HUES6 (cell line): ENCODE results near the gene MZT2A.
"Not testable (repeated sequence)": the region's sequence is repeated elsewhere in the genome, so short reads cannot be mapped to it uniquely, and the experiment has no call there.

ENCODE experiments used
- H3K27ac ChIP-seq: 2 replicates; pipeline ENCODE4 v1.7.0; 2013; ENCODE audit warnings: low read depth, mild to moderate bottlenecking, low read length, inconsistent platforms
- H3K27me3 ChIP-seq: 2 replicates; pipeline ENCODE4 v1.6.1; 2013; ENCODE audit warnings: low read length; ENCODE audit not compliant: control insufficient read depth, insufficient read depth
- H3K36me3 ChIP-seq: 2 replicates; pipeline ENCODE4 v1.6.1; 2013; ENCODE audit warnings: low read length; ENCODE audit not compliant: control insufficient read depth, insufficient read depth
- H3K4me1 ChIP-seq: 2 replicates; pipeline ENCODE4 v1.6.1; 2013; ENCODE audit warnings: low read length; ENCODE audit not compliant: control insufficient read depth, insufficient read depth
- H3K4me3 ChIP-seq: 2 replicates; pipeline ENCODE4 v1.5.1; 2013; ENCODE audit warnings: low read depth, low read length
- H3K9ac ChIP-seq: one replicate; pipeline ENCODE4 v1.6.1; 2013; ENCODE audit warnings: mild to moderate bottlenecking, low read length
- H3K9me3 ChIP-seq: 2 replicates; pipeline ENCODE4 v1.6.1; 2013; ENCODE audit warnings: low read depth, low read length; ENCODE audit not compliant: control insufficient read depth, insufficient read depth

The MZT2A gene

DNA sequence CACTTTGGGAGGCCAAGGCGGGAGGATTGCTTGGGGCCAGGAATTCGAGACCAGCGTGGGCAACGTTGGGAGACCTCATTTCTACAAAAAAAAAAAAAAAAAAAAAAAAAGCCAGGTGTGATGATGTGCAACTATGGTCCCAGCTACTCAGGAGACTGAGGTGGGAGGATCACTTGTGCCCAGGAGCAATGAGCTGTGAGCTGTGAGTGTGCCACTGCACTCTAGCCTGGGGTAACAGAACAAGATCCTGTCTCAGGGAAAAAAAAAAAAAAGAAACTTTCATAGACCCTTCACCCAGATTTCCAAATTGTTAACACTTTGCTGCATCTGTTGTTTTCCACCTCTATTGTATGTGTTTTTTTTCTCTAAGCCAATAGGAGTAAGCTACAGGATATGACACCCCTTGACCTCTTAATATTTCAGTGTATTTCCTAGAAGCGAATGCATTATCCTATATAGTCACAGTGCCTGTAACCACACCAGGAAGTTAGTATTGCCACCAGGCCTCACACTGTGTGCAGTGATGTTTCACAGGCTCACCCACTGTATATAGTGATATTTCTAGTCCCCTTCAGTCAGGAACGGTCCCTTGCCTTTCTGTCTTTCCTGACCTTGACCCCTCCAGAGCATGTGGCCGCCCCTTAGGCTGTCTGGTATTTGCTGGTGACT, 12.0 kb upstream of the MZT2A start:
- peaks cover 96% of the 10 kb centered on the region for H3K36me3 ChIP-seq
- not testable (repeated sequence) for H3K27ac ChIP-seq, H3K9ac ChIP-seq, H3K27me3 ChIP-seq, H3K4me3 ChIP-seq, H3K4me1 ChIP-seq, H3K9me3 ChIP-seq

DNA sequence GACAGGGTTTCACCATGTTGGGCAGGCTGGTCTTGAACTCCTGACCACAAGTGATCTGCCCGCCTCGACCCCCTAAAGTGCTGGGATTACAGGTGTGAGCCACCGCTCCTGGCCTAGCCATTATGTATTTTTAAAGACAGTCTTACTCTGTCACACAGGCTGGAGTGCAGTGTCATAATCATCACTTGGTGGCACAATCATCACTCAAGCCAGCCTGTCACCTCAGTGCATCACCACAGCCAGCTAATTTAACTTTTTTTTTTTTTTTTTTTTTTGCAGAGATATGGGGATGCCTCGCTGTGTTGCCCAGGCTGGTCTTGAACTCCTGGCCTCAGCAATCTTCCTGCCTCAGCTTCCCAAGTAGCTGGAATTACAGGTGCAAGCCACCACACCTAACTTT, 11.4 kb upstream of the MZT2A start:
- H3K27me3 ChIP-seq, H3K4me3 ChIP-seq, H3K4me1 ChIP-seq, H3K9me3 ChIP-seq, H3K27ac ChIP-seq, H3K9ac ChIP-seq: not testable (repeated sequence)
- H3K36me3 ChIP-seq = peaks cover 96% of the 10 kb centered on the region

DNA sequence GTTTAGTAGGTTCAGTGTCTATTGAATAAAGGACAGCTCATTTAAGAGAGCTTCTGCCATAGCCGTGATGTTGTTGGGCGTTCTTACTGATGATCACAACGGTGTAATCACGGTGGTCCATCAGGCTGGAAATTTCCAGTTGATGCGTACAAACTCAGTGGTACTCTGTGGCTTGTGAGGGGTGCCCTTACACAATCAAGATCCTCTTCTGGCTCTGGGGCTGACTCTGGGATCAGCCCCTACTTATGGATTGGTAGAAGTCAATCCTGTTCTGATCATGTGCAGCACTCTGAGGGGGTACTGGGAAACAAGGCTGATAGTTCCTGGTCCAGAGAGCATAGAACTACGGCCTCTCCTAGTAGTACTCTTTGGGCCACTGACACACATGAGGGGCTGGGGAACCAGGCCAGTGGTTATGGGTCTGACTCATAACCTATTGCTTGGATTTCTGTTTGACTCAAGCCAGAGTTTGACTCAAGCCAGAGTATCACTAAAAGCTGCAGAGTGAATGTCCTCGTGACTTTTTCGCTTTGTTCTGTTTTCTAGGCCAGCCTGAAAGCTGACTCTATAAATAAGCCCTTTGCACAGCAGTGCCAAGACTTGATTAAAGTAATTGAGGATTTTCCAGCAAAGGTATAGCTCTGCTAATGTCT, 6.2 kb upstream of the MZT2A start:
- not testable (repeated sequence) for H3K27ac ChIP-seq, H3K9ac ChIP-seq, H3K9me3 ChIP-seq, H3K27me3 ChIP-seq, H3K4me1 ChIP-seq, H3K4me3 ChIP-seq
- peaks cover 61% of the 10 kb centered on the region for H3K36me3 ChIP-seq

GRCh38 chr2:131495506-131495905, 3.3 kb upstream of the MZT2A start:
- H3K27me3 ChIP-seq, H3K9me3 ChIP-seq, H3K9ac ChIP-seq, H3K4me3 ChIP-seq, H3K27ac ChIP-seq: not testable (repeated sequence)
- Histone ChIP-seq H3K36me3 (peaks cover 31% of the 10 kb centered on the region), H3K4me1 (peaks cover 12% of the 10 kb centered on the region; the same call in 1 of the 2 replicates)

- H3K27ac ChIP-seq = peak overlapping the region; percentile 98
- peaks cover 24% of the 10 kb centered on the region for H3K36me3 ChIP-seq
- H3K9me3 ChIP-seq = no peaks in the 10 kb centered on the region
- H3K27me3 ChIP-seq = no peaks in the 10 kb centered on the region
- H3K9ac ChIP-seq = peak overlapping the region; percentile 99
- peaks cover 12% of the 10 kb centered on the region; the same call in 1 of the 2 replicates for H3K4me1 ChIP-seq
- peak overlapping the region; percentile 100 for H3K4me3 ChIP-seq
Measured at GRCh38 chr2:131493199-131493968, 1.2 kb upstream of the MZT2A start.

DNA sequence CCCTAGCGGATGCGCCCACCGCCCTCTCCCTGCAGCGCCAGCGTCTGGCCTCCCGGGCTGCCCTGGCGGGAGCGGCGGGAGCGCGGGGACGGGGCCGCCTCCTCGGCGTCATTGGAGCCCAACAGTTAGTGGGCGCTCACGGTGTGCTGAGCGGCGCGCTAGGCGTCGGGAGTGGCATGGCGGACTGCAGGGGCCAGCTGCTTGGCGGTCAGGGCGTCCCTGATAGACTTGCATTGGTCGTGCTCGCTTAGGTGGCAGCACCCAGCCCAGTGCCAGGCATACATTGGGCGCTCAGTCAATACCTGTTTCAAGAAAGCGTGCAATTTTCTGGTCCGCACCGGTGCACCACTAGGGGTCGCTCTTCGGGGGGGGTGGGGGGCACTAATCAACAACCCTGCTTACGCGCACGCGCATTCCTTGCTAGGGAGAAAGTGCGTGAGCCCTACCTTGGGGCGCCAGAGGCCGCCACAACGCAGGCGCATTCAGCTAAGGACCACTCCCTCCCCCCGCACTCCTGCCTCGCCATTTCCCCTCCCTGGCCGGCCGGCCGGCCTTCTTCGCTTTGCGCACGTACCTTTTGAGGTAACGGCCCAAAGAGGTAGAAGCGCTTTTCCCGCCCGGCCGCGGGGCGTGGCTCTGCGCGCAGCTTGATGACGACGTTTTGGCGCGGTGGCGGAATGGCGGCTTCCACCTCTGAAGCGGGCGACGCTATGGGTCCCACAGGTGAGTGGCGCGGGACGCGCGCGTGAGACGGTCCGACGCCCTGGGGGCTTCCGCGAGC, 411 bp upstream of the MZT2A start:
- H3K9ac ChIP-seq = peak overlapping the region; percentile 99

DNA sequence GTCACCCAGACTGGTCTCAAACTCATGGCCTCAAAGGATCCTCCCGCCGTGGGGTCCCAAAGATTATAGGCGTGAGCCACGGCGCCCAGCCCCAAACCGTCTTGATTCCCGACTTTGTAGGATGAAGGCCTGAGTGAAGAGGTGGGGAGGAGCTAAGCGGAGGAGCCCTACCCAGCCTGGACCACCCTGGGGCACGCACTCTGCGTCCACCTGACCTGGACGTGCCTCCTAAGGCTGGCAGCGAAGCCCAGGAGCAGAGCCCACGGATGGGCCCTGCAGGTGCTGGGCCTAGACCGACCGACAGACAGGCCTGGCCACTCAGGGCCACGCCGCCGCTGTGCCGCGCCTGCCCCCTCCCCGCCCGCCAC, 744 bp downstream of the MZT2A start:
- H3K27me3 ChIP-seq, H3K9me3 ChIP-seq, H3K27ac ChIP-seq: not testable (repeated sequence)
- peak overlapping the region; percentile 79 for H3K9ac ChIP-seq
- H3K4me1 ChIP-seq = peaks cover 12% of the 10 kb centered on the region; the same call in 1 of the 2 replicates
- peak overlapping the region; percentile 100 for H3K4me3 ChIP-seq
- peaks cover 14% of the 10 kb centered on the region for H3K36me3 ChIP-seq

More for the DNA sequence above, 411 bp upstream of the MZT2A start:
- H3K9me3 ChIP-seq = no peaks in the 10 kb centered on the region
- peak overlapping the region; percentile 98 for H3K27ac ChIP-seq
- H3K4me3 ChIP-seq = peak overlapping the region; percentile 100
- peaks cover 22% of the 10 kb centered on the region for H3K36me3 ChIP-seq
- peaks cover 12% of the 10 kb centered on the region; the same call in 1 of the 2 replicates for H3K4me1 ChIP-seq
- H3K27me3 ChIP-seq = no peaks in the 10 kb centered on the region

DNA sequence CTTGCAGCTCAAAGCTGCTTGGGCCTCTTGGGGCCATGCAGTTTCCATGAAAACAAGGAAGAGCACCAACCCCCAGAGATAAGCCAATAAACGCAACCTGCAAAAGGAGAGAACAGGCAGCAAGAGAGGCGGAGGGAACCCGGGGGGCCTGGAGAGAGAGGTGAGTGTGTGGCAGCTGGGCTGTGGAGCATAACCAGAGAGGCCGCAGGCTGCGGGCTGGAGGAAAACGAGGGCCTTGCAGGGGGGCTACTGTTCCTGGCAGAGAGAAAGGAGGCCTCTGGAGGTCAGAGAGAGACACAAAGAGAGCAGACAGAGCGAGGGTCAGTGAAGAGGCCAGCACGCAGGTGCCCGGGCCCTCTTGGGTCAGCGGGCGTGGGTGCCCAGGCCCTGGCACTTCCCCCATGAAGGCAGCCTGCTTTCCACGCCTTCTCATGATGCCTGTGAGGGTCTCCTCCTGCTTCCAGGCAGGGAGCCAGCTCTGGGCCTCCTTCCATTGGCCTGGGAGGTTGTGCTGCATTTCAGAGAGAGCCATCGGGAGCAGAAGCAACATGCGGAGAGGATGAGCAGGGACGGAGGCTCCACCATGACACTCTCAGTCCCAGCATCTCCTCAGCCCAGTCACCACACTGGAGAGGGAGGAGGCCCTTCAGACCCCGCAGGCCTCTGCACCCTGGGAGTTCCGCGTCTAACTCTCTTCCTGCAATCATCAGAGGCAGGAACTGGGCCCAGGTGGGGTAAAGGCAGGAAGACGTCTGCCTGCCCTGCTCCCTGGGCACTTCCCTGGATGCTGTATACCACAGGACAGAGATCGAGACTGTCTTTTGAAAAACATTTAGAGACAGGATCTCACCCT, 1.4 kb downstream of the MZT2A start:
- peak overlapping the region; percentile 79 for H3K9ac ChIP-seq
- H3K9me3 ChIP-seq, H3K27me3 ChIP-seq, H3K27ac ChIP-seq: not testable (repeated sequence)
- peak overlapping the region; percentile 100 for H3K4me3 ChIP-seq
- peaks cover 14% of the 10 kb centered on the region for H3K36me3 ChIP-seq
- H3K4me1 ChIP-seq = peaks cover 12% of the 10 kb centered on the region; the same call in 1 of the 2 replicates

DNA sequence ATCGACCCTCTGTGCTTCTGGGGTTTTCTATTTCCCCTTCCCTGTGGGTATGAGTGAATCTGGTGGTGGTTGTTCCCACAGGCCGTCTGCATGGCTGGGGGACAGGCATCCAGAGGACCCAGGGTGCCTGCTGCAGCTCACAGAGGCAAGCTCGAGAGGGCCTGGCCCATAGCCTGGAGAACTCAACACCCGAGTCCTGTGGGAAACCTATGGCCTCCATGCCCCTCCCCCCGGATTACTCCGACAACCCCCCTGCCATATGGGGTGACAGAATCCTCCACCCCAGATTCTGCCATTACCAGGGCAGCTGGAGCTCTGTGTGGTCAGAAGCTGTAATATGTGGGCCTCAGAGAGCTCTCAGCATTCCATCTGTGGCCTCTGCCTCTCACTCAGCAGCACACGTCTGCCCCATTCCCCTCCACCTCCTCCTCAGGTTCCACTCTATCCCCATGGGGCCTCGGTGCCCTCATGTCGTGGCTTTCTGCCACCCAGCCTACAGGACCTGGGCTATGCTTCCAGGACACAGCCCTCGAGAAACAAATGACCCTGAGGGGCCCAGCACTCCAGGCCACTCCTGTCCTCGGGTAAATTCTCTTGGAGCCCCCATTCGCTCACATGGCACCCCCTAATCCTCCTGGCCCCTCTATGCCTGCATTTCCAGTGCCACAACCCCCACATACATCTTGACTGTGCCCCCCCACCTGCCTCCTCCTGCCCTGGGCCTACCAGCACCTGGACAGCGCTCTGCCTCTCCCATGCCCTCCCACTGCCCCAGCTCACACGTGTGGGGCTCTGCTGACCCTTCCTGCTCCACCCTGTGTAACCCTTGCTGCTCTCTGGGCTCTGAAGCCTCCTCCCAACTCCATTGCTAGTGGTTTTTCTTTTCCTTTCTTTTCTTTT, 3.6 kb downstream of the MZT2A start:
- H3K27me3 ChIP-seq = no peaks in the 10 kb centered on the region
- H3K27ac ChIP-seq = no peak overlapping the region
- peaks cover 9% of the 10 kb centered on the region; the same call in 1 of the 2 replicates for H3K4me1 ChIP-seq
- H3K4me3 ChIP-seq = no peak overlapping the region
- no peaks in the 10 kb centered on the region for H3K9me3 ChIP-seq
- H3K9ac ChIP-seq = no peak overlapping the region
- peaks cover 14% of the 10 kb centered on the region for H3K36me3 ChIP-seq
